Gastrocnemius medialis (tissue), 4 donors: ENCODE results near the gene CACNA1C.

Experiments
- POLR2A ChIP-seq, 2 donors: fragments of 450-650 bp; IDR thresholded peaks; one replicate each; pipeline ENCODE4 v1.6.1; 2017; ENCODE audit warnings: antibody characterized with exemption in 2 of 2, mild to moderate bottlenecking in 2 of 2, moderate library complexity in 2 of 2
- TF ChIP-seq, protein P1 (sequence below), 5 experiments: fragments of 450-650 bp in 3 of 5; fragments of 200-600 bp in 2 of 5; sonication (generic) in 2 of 5; IDR thresholded peaks in 4 of 5; conservative IDR thresholded peaks in 1 of 5; 1 replicate in 4 of 5; 2 replicates in 1 of 5; pipeline ENCODE4 v1.5.1; 2016 to 2019; ENCODE audit warnings: antibody characterized with exemption in 5 of 5, mild to moderate bottlenecking in 3 of 5, moderate library complexity in 3 of 5

DNA sequence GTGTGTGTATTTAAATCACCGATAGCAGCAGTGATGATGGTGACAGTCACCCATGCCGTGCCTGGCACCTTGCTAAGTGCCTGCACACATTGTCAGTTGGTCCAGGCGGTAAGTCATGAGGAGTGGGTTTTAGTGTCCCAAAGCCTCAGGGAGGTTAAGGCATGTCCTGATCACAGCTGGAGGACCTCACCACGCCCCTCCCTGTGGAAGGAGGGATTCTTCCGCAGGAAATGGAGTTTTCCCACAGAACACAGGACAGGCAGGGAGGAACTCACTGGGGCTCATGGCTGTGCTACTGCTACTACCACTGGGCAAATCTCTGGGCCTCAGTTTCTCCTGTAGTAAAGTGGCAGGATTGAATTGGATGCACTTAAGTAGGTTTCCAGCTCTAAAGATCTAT lies 142.3 kb downstream of the CACNA1C start:
- TF ChIP-seq POLR2A (IDR thresholded peaks at IDR 0.05), result no peak
- TF ChIP-seq, protein P1, sequence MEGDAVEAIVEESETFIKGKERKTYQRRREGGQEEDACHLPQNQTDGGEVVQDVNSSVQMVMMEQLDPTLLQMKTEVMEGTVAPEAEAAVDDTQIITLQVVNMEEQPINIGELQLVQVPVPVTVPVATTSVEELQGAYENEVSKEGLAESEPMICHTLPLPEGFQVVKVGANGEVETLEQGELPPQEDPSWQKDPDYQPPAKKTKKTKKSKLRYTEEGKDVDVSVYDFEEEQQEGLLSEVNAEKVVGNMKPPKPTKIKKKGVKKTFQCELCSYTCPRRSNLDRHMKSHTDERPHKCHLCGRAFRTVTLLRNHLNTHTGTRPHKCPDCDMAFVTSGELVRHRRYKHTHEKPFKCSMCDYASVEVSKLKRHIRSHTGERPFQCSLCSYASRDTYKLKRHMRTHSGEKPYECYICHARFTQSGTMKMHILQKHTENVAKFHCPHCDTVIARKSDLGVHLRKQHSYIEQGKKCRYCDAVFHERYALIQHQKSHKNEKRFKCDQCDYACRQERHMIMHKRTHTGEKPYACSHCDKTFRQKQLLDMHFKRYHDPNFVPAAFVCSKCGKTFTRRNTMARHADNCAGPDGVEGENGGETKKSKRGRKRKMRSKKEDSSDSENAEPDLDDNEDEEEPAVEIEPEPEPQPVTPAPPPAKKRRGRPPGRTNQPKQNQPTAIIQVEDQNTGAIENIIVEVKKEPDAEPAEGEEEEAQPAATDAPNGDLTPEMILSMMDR (IDR thresholded peaks at IDR 0.05 in 4 of 5, conservative IDR thresholded peaks at IDR 0.05 in 1 of 5), result no peak
